Coronary artery (tissue), 2 donors: Measurements from ENCODE around the gene SEC23IP.

Experiments used
- DNase-seq: peaks from one replicate; pipeline ENCODE4 v3.0.0-alpha.2; 2017; ENCODE audit warnings: low spot score
- H3K27ac ChIP-seq, 2 donors: fragments of 200-600 bp; sonication (generic); one replicate each; pipeline ENCODE4 v1.5.1; 2016 to 2019
- H3K4me3 ChIP-seq: fragments of 200-600 bp; sonication (generic); 2 replicates; pipeline ENCODE4 v1.5.1; 2016; ENCODE audit warnings: mild to moderate bottlenecking, moderate library complexity
- TF ChIP-seq, protein P1 (sequence below): fragments of 200-600 bp; sonication (generic); IDR thresholded peaks from one replicate; pipeline ENCODE4 v1.5.1; 2019; ENCODE audit warnings: antibody characterized with exemption

SEC23IP gene

DNA sequence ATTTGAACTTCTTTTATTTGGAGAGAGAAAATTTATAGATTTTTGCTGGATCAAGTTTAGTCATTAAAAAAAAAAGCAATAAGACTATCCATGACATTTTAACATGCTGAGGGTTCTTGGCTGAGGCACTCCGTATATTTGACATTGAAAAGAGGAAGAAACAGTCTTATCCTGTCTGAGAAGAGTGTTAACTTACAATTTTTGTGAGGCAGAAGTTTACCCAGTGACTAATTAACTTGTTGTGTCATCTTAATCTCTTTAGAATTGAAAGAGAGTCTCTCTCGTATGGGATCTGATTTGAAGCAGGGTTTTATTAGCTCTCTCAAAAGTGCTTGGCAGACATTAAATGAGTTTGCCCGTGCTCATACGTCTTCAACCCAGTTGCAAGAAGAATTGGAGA, 39.3 kb downstream of the SEC23IP start:
- DNase-seq = no peak
- Histone ChIP-seq H3K4me3 (no peak overlapping the region), H3K27ac (no peak overlapping the region)
- TF ChIP-seq, protein P1, sequence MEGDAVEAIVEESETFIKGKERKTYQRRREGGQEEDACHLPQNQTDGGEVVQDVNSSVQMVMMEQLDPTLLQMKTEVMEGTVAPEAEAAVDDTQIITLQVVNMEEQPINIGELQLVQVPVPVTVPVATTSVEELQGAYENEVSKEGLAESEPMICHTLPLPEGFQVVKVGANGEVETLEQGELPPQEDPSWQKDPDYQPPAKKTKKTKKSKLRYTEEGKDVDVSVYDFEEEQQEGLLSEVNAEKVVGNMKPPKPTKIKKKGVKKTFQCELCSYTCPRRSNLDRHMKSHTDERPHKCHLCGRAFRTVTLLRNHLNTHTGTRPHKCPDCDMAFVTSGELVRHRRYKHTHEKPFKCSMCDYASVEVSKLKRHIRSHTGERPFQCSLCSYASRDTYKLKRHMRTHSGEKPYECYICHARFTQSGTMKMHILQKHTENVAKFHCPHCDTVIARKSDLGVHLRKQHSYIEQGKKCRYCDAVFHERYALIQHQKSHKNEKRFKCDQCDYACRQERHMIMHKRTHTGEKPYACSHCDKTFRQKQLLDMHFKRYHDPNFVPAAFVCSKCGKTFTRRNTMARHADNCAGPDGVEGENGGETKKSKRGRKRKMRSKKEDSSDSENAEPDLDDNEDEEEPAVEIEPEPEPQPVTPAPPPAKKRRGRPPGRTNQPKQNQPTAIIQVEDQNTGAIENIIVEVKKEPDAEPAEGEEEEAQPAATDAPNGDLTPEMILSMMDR = no peak

DNA sequence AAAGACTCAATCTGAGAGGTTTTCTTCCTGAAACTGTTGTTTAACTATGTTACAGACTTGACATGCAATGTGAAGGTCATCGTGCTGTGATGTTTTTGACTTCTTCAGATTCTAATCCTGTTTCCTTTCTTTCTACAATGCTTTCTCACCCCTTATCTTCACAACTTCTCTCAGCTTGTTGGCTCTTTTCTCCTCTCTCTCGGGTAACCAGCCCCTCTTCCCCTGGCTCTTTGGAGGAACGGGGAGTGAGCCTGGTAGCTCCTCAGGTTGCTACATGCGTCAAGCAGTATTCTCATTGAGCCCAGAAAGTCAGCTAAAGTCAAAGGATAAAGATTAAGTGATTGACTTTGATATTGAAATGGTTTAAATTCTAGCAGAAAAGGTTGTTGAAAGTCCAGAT, 40.1 kb downstream of the SEC23IP start:
- no peak overlapping the region for H3K27ac ChIP-seq
- TF ChIP-seq, protein P1 = no peak
- H3K4me3 ChIP-seq = no peak overlapping the region
- no peak for DNase-seq

DNA sequence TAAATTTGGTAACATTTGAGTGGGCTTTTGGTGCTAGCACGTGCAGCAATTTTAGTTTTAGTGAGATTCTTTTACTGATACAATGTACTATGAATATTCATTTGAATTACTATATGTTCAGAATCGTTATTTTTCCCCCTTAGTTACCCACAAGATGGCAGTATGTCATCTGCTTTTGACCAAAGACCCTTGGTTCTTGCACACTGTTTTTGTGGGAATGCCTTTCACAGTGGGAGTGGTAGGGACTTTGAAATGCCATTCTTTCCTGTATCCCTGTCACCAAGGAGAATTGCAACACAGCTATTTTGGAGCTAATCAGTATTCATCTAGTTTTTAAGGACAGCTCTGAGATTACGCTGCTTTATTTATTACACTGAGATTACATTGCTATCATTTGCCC, 40.6 kb downstream of the SEC23IP start:
- no peak overlapping the region for H3K4me3 ChIP-seq
- no peak overlapping the region for H3K27ac ChIP-seq
- TF ChIP-seq, protein P1 = no peak
- no peak for DNase-seq

GRCh38 chr10:119940487-119940886, 48.0 kb downstream of the SEC23IP start:
- TF ChIP-seq, protein P1 = no peak
- DNase-seq = no peak
- Histone ChIP-seq H3K4me3 (no peak overlapping the region), H3K27ac (no peak overlapping the region)

- DNase-seq = no peak
- H3K27ac ChIP-seq = no peak overlapping the region
- no peak overlapping the region for H3K4me3 ChIP-seq
- TF ChIP-seq, protein P1 = no peak
Observed at GRCh38 chr10:119942973-119943372, 50.4 kb downstream of the SEC23IP start.

- Histone ChIP-seq H3K27ac (no peak overlapping the region), H3K4me3 (no peak overlapping the region)
- TF ChIP-seq, protein P1 = no peak
- DNase-seq = no peak
Observed at GRCh38 chr10:119945805-119946204, 53.3 kb downstream of the SEC23IP start.

- TF ChIP-seq, protein P1 = no peak
- no peak for DNase-seq
- H3K4me3 ChIP-seq = no peak overlapping the region
- H3K27ac ChIP-seq = no peak overlapping the region
Observed at GRCh38 chr10:119947300-119947699, 54.8 kb downstream of the SEC23IP start.
